ENCODE results near the gene ADSS2.
"Not testable (repeated sequence)": the region's sequence is repeated elsewhere in the genome, so short reads cannot be mapped to it uniquely, and the experiment has no call there.

The ADSS2 gene

GRCh38 chr1:244451539-244451950, at the start of gene ADSS2:
TSS of gene ADSS2 (minus strand) at chr1:244451909. CDS start at chr1:244451817, 92 bp downstream.
- no peak for DNase-seq

- DNase-seq = not testable (repeated sequence)
Measured at GRCh38 chr1:244500515-244500914, 48.8 kb upstream of the ADSS2 start.

GRCh38 chr1:244499484-244499883, 47.8 kb upstream of the ADSS2 start:
- DNase-seq = not testable (repeated sequence)

GRCh38 chr1:244497805-244498204, 46.1 kb upstream of the ADSS2 start:
- DNase-seq = no peak

- no peak for DNase-seq
Measured at GRCh38 chr1:244496186-244496585, 44.5 kb upstream of the ADSS2 start.

GRCh38 chr1:244494653-244495052, 42.9 kb upstream of the ADSS2 start:
- no peak for DNase-seq

- not testable (repeated sequence) for DNase-seq
Measured at GRCh38 chr1:244484971-244485370, 33.3 kb upstream of the ADSS2 start.

- DNase-seq = no peak
Measured at GRCh38 chr1:244473059-244473605, 21.4 kb upstream of the ADSS2 start.

- no peak for DNase-seq
Measured at GRCh38 chr1:244466724-244467123, 15.0 kb upstream of the ADSS2 start.

- peak; percentile 48 to 54 for DNase-seq
Measured at GRCh38 chr1:244461245-244462071, 9.7 kb upstream of the ADSS2 start, which contains the start of gene CATSPERE. TSS of gene CATSPERE (plus strand) at chr1:244461273. CDS start at chr1:244461430, 157 bp downstream.

GRCh38 chr1:244460197-244460596, 8.5 kb upstream of the ADSS2 start:
- DNase-seq = no peak

- DNase-seq = no peak
Measured at GRCh38 chr1:244458781-244459180, 7.1 kb upstream of the ADSS2 start.

GRCh38 chr1:244456586-244456985, 4.9 kb upstream of the ADSS2 start:
- no peak for DNase-seq

GRCh38 chr1:244454412-244454811, 2.7 kb upstream of the ADSS2 start:
- DNase-seq = no peak

GRCh38 chr1:244451951-244452795, 464 bp upstream of the ADSS2 start:
- peak; percentile 98 for DNase-seq

GRCh38 chr1:244450597-244451538, 841 bp downstream of the ADSS2 start:
- peak; percentile 40 to 46 for DNase-seq

GRCh38 chr1:244449936-244450508, 1.7 kb downstream of the ADSS2 start:
- peak in 1 of 2 experiments; percentile 23 for DNase-seq

GRCh38 chr1:244448279-244449036, 3.3 kb downstream of the ADSS2 start:
- no peak for DNase-seq

GRCh38 chr1:244447552-244447951, 4.2 kb downstream of the ADSS2 start:
- no peak for DNase-seq

- no peak for DNase-seq
Measured at GRCh38 chr1:244447024-244447423, 4.7 kb downstream of the ADSS2 start.
